Renal pelvis (tissue), 4 donors: ENCODE data around the gene RRM2. TPM values are rescaled to one million over a fixed set of nuclear protein-coding genes. Genes with fewer than 3 reads are reported as not detected.
"Not testable (repeated sequence)": the region's sequence is repeated elsewhere in the genome, so short reads cannot be mapped to it uniquely, and the experiment has no call there.

Experiments used
- DNase-seq: peaks from one replicate; pipeline ENCODE4 v3.0.0-alpha.2; 2013
- polyA plus RNA-seq, 3 donors: library from polyadenylated mRNA; unstranded; fragments of 120-200 nt; gene quantifications; one replicate each; pipeline ENCODE4 v1.2.1, GENCODE V29; 2013; ENCODE audit not compliant: insufficient read length in 3 of 3

Gene RRM2
- polyA plus RNA-seq, 3 donors: 55.9 to 62.1 (median 57.5) TPM

DNA sequence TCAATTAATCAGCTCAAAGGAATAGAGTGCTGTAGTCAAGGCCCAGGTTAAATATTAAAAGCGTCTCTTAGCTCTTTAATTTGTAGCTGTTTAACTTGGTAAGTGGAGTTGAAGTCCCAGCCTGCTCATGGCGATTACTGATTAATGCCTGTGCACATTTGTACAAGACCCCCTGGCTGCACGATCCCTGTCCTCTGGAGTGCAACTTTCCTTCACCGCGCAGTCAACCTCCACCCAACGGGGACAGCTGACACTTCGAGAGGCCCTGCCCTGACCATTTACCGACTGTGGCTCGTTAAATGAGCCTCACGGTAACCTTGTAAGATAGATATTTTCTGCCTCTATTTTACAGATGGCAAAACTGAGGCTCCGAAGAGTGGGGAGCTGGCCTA lies 36.9 kb upstream of the RRM2 start:
- DNase-seq: peak; percentile 64

- no peak for DNase-seq
Observed at GRCh38 chr2:10086950-10087349, 35.6 kb upstream of the RRM2 start.

- DNase-seq: no peak
Observed at GRCh38 chr2:10087360-10087759, 35.2 kb upstream of the RRM2 start.

GRCh38 chr2:10089565-10090190 lies 32.9 kb upstream of the RRM2 start:
- DNase-seq: peak; percentile 46

DNA sequence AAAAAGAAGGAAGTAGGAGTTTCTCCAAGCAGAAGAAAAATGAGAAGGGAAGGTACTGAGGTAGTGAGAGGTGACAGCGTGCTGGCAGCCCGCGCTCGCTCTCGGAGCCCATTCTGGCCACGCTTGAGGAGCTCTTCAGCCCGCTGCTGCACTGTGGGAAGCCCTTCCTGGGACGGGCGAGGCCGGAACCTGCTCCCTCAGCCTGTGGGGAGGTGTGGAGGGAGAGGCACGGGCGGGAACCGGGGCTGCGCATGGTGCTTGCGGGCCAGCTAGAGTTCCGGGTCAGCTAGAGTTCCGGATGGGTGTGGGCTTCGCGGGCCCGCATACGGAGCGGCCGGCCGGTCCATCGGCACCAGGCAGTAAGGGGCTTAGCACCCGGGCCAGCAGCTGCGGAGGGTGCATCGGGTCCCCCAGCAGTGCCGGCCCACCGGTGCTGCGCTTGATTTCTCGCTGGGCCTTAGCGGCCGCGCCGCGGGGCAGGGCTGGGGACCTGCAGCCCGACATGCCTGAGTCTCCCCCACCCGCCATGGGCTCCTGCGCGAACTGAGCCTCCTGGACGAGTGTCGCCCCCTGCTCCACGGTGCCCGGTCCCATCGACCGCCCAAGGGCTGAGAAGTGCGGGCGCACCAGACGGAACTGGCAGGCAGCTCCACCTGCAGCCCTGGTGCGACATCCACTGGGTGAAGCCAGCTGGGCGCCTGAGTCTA lies 31.2 kb upstream of the RRM2 start:
- DNase-seq: no peak

DNA sequence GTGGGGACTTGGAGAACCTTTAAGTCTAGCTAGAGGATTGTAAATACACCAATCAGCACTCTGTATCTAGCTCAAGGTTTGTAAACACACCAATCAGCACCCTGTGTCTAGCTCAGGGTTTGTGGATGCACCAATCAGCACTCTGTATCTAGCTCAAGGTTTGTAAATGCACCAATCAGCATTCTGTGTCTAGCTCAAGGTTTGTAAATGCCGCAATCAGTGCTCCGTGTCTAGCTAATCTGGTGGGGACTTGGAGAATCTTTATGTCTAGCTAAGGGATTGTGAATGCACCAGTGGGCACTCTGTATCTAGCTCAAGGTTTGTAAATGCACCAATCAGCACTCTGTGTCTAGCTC lies 30.7 kb upstream of the RRM2 start:
- not testable (repeated sequence) for DNase-seq

DNA sequence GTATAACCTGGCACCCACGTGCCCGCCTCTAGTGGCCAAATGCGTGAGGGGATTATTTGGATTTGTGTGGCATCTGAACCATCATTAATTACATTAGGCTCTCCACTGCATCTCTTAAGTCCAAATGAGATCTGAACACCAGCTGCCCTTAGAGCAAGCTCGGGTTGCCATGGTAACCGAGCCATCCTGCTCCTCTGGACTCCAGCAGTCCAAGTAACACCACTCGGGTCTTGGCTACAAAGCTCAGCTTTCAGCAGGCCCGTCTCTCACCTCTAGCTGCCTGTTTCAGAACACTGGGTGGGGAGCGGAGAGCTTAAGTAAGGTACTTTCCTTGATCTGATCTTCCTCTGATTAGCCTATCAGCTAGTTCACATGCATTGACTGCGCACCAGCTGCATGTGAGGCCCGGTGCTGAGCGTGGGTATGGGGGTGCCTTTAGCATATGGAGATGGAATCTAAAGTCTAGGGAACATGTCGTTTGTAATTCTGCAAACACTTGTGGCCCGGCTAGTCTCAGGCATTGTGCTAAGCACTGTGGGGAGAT lies 28.2 kb upstream of the RRM2 start:
- no peak for DNase-seq

DNA sequence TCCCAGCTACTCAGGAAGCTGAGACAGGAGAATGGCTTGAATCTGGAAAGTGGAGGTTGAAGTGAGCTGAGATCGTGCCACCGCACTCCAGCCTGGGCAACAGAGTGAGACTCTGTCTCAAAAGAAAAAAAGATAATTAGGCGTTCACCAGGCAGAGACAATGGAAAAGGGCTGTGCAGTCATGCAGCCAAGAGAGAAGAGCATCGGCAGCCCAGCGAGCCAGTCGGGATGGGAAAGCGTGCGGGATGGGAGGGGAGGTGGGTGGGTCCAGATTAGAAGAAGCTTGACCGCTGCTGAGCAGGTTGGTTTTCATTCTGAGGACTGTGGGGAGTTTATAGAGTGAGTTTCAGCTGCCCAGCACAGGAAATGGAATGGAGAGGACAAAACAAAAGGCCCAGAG lies 27.4 kb upstream of the RRM2 start:
- no peak for DNase-seq

DNA sequence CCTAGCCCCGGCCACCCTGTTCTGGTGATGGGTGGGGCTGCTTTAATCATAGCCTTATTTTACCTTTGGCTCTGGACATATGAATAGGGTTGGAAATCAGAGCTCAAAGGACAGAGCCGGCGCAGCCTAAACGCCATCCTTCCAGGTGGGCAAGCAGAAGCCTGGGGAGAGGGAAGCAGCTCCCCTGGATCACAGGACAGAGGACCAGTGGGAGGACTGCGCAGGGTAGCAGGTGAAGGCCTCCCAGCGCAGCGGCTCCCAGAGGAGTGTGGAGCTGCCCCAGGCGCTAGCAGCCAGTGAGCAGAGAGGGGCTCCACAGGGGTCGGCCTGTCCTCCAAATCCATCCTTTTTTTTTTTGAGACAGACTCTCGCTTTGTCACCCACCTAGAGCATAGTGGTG lies 25.9 kb upstream of the RRM2 start:
- no peak for DNase-seq

DNA sequence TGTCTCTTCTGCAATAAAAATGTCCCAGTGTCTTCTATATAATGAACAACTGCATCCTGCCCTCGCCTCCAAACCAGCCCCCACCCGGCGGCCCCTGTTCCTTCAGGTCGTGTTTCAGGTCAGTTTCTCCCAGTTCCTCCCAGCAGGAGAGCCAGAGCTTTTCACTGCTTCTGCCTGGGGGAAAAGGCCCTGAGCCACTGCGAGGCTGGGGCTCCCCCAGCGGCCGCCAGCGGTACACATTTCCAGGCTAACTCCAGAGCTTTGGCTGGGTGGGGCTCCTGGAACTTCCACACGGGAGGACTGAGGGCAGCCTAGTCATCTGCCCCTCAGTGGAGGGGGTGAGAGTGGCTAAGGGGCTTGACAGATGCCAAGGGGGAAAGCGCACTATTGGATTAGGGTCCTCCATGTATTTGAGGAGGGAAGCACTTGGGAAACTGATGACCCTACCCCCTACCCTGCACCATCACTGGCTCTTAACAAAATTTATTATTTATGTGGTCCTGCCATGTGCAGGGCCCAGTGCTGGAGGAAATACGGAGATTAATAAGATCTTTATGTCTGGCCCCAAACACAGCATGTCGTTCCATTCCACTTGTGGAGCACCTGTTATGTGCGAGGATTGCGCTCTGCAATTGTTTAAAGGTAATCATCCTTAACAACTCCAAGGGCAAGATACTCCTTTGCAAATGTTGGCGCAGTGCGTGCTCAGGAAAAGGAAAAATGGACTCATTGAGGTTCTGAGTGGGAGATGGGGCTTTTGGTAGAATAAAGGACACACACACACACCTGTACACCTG lies 25.0 kb upstream of the RRM2 start:
- DNase-seq: no peak

- DNase-seq: no peak
Observed at GRCh38 chr2:10101491-10101890, 21.0 kb upstream of the RRM2 start.

- DNase-seq: no peak
Observed at GRCh38 chr2:10103179-10103578, 19.4 kb upstream of the RRM2 start.

DNA sequence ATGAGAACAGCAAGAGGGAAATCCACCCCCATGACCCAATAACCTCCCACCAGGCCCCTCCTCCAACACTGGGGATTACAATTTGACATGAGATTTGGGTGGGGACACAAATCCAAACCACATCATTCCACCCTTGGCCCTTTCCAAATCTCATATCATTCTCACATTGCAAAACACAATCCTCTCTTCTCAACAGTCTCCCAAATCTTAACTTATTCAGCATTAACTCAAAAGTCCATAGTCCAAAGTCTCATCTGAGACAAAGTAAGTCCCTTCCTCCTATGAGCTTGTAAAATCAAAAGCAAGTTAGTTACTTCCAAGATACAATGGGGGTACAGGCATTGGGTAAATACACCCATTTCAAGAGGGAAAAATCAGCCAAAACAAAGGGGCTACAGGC lies 17.6 kb upstream of the RRM2 start:
- not testable (repeated sequence) for DNase-seq

DNA sequence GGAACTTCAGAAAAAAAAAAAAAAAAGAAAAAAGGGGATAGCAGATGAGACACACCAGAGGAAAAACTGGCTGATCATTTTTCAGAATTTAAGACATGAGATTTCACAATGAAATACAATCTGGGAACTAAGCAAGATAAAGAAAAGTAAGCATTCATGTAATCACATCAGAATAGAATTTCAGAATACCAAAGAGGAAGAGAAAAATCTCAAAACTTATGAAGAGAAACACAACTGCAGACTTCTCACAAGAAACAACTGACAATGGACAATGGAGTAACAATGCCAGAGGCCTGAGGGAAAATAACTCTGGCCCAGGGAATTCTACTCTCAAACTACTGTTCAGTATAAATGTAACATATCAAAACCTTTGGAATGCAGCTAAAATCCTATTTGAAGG lies 13.2 kb upstream of the RRM2 start:
- DNase-seq: no peak

GRCh38 chr2:10119027-10119325 lies 3.6 kb upstream of the RRM2 start:
- no peak for DNase-seq

DNA sequence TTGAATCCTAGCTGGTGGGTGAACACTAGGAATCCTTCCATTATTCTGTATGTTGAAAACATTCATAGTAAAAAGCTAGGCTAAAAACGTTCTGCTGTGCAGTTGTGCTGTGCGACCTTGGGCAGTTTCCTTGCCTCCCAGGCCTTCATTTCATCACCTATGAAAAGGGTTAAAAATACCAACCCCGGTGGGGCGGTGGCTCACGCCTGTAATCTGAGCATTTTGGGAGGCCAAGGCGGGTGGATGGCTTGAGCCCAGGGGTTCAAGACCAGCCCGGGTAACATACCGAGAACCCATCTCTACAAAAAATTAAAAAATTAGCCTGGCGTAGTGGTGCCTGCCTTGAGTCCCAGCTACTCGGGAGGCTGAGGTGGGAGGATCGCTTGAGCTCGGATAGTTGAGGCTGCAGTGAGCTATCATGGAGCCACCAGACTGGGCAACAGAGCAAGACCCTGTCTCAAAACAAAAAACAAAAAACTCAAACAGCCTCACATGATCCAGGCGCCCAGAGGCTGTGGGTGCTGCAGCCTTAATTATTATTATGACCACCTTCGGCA lies 2.9 kb upstream of the RRM2 start:
- no peak for DNase-seq

GRCh38 chr2:10120158-10120876 lies 2.2 kb upstream of the RRM2 start:
- DNase-seq: peak; percentile 93

DNA sequence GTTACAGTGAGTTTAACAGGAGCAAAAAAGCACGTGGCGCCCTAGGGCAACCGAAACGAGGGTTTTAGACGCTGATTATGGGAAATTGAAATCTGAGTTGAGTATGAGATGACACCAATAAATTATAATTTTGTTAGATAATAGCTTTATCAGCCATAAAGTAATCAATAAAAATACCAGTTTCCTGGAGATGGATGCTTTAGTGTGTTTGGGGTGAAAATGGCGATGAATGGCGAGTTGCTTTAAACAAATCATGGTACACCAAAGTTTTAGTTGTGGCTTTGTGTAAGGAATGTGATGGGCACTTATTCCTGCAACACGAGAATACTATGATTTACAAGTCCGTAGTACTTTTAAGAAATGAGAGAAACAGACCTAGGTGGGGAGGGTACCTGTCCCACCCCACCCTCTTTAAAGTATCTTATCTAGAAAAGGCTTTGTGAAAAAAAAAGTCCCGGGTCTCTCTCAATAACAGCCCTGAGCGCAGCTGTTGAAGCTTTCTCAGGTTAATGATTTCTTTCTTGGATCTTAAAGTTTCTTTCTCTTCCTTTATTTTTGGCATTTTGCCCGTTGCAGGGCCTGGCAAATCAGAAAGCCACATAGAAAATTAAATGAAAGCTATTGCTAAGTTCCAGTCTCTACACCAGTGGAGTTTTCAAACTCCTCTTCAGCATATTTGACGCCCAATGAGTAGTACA lies 1.5 kb upstream of the RRM2 start:
- peak; percentile 59 for DNase-seq

DNA sequence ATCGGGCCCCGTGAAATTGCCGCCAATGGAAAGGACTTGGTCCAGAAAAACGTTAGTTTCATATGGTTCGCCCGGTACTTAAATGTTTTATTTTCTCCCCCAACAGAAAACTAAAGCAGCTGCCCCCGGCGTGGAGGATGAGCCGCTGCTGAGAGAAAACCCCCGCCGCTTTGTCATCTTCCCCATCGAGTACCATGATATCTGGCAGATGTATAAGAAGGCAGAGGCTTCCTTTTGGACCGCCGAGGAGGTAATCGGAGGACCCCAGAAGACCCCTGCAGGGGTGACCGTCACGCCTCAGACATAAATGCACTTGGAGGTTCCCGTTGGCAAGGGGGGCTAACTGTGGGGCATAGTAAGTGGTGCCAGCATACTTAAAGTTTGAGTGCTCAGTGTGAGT lies 742 bp downstream of the RRM2 start:
- DNase-seq: no peak

DNA sequence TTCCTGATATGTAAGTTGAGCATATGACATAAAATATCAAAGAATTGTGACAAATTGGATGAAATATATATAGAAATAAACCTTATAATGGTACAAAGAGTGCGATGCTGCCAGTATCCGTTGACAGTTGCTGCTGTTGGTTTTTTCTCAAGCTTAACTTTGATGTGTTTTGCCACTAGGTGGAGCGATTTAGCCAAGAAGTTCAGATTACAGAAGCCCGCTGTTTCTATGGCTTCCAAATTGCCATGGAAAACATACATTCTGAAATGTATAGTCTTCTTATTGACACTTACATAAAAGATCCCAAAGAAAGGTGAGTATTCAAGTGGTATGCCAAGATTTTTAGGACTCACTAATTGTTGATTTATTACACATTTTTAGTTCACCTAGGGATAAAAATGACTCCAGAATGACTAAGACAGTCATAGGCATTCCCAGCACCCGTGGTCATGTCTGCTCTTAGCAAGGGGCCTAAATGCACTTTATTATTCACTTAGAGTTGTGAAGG lies 2.1 kb downstream of the RRM2 start:
- peak; percentile 79 for DNase-seq
